ENCODE results near the gene OVAAL.

GRCh38 chr1:180524160-180524914 is 34.4 kb upstream of the OVAAL start:
- no peak for TF ChIP-seq SIN3A (conservative IDR thresholded peaks at IDR 0.05 in 1 of 2, IDR thresholded peaks at IDR 0.05 in 1 of 2; ENCODE audit: low read depth in 1 of 2, low read length in 2 of 2)
- TF ChIP-seq GTF2F1 (IDR thresholded peaks at IDR 0.05; ENCODE audit: borderline replicate concordance, low read depth, low read length) = no peak
- no peak for TF ChIP-seq EZH2 (IDR thresholded peaks at IDR 0.05; ENCODE audit: low read depth, low read length, severe bottlenecking)
- no peak for TF ChIP-seq POLR2A (IDR thresholded peaks at IDR 0.05; ENCODE audit: control extremely low read depth in 1 of 2, low read depth in 2 of 2, low read length in 2 of 2)
- TF ChIP-seq, protein P1, sequence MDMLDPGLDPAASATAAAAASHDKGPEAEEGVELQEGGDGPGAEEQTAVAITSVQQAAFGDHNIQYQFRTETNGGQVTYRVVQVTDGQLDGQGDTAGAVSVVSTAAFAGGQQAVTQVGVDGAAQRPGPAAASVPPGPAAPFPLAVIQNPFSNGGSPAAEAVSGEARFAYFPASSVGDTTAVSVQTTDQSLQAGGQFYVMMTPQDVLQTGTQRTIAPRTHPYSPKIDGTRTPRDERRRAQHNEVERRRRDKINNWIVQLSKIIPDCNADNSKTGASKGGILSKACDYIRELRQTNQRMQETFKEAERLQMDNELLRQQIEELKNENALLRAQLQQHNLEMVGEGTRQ (IDR thresholded peaks at IDR 0.05; ENCODE audit: low read length) = no peak
- TF ChIP-seq, protein P2, sequence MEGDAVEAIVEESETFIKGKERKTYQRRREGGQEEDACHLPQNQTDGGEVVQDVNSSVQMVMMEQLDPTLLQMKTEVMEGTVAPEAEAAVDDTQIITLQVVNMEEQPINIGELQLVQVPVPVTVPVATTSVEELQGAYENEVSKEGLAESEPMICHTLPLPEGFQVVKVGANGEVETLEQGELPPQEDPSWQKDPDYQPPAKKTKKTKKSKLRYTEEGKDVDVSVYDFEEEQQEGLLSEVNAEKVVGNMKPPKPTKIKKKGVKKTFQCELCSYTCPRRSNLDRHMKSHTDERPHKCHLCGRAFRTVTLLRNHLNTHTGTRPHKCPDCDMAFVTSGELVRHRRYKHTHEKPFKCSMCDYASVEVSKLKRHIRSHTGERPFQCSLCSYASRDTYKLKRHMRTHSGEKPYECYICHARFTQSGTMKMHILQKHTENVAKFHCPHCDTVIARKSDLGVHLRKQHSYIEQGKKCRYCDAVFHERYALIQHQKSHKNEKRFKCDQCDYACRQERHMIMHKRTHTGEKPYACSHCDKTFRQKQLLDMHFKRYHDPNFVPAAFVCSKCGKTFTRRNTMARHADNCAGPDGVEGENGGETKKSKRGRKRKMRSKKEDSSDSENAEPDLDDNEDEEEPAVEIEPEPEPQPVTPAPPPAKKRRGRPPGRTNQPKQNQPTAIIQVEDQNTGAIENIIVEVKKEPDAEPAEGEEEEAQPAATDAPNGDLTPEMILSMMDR (IDR thresholded peaks at IDR 0.05; ENCODE audit: control extremely low read depth in 1 of 3, insufficient read depth in 1 of 3, low read depth in 1 of 3, low read length in 3 of 3) = no peak
- TF ChIP-seq ZNF274 (IDR thresholded peaks at IDR 0.05; ENCODE audit: borderline replicate concordance, extremely low read depth, low read length) = no peak
- no peak for TF ChIP-seq BACH1 (IDR thresholded peaks at IDR 0.05; ENCODE audit: low read length)
